ENCODE data around the gene ASPRV1.
"Not testable (repeated sequence)": the region's sequence is repeated elsewhere in the genome, so short reads cannot be mapped to it uniquely, and the experiment has no call there.

The ASPRV1 gene

GRCh38 chr2:69961496-69961895 is at the start of gene ASPRV1:
ASPRV1 (minus strand) TSS chr2:69961631; CDS start chr2:69961436, 195 bp downstream.
- DNase-seq = no peak

GRCh38 chr2:70010576-70011111 is 49.2 kb upstream of the ASPRV1 start:
- no peak for DNase-seq

- no peak for DNase-seq
Observed at GRCh38 chr2:70009762-70010575, 48.5 kb upstream of the ASPRV1 start.

- no peak for DNase-seq
Observed at GRCh38 chr2:70008290-70008689, 46.9 kb upstream of the ASPRV1 start.

- no peak for DNase-seq
Observed at GRCh38 chr2:70007151-70007550, 45.7 kb upstream of the ASPRV1 start.

- DNase-seq = no peak
Observed at GRCh38 chr2:70006447-70006784, 45.0 kb upstream of the ASPRV1 start.

GRCh38 chr2:70005752-70006446 is 44.5 kb upstream of the ASPRV1 start:
- no peak for DNase-seq

- no peak for DNase-seq
Observed at GRCh38 chr2:70005216-70005615, 43.8 kb upstream of the ASPRV1 start.

GRCh38 chr2:70003093-70003830 is 41.8 kb upstream of the ASPRV1 start:
- no peak for DNase-seq

- no peak for DNase-seq
Observed at GRCh38 chr2:70002241-70002899, 40.9 kb upstream of the ASPRV1 start.

- DNase-seq = not testable (repeated sequence)
Observed at GRCh38 chr2:70000529-70000928, 39.1 kb upstream of the ASPRV1 start.

GRCh38 chr2:69998761-69999160 is 37.3 kb upstream of the ASPRV1 start:
- no peak for DNase-seq

- DNase-seq = peak; percentile 62
Observed at GRCh38 chr2:69997015-69997830, 35.8 kb upstream of the ASPRV1 start.

GRCh38 chr2:69995511-69995910 is 34.1 kb upstream of the ASPRV1 start:
- DNase-seq = no peak

GRCh38 chr2:69994166-69994565 is 32.7 kb upstream of the ASPRV1 start:
- DNase-seq = no peak

GRCh38 chr2:69993708-69994107 is 32.3 kb upstream of the ASPRV1 start:
- DNase-seq = no peak

- DNase-seq = no peak
Observed at GRCh38 chr2:69993048-69993565, 31.7 kb upstream of the ASPRV1 start.

- no peak for DNase-seq
Observed at GRCh38 chr2:69992310-69993047, 31.0 kb upstream of the ASPRV1 start.

GRCh38 chr2:69989441-69990105 is 28.1 kb upstream of the ASPRV1 start:
- no peak for DNase-seq

GRCh38 chr2:69989009-69989408 is 27.6 kb upstream of the ASPRV1 start:
- DNase-seq = no peak
